AG20443 (cell line): Measurements from ENCODE around the gene PRMT5.
"Not testable (repeated sequence)": the region's sequence is repeated elsewhere in the genome, so short reads cannot be mapped to it uniquely, and the experiment has no call there.

Experiments used
- DNase-seq: peaks from one replicate; pipeline ENCODE4 v3.0.0; 2012; ENCODE audit warnings: low spot score, mixed read lengths

PRMT5 gene

GRCh38 chr14:22932146-22932545, 3.0 kb upstream of the PRMT5 start:
- no peak for DNase-seq

DNA sequence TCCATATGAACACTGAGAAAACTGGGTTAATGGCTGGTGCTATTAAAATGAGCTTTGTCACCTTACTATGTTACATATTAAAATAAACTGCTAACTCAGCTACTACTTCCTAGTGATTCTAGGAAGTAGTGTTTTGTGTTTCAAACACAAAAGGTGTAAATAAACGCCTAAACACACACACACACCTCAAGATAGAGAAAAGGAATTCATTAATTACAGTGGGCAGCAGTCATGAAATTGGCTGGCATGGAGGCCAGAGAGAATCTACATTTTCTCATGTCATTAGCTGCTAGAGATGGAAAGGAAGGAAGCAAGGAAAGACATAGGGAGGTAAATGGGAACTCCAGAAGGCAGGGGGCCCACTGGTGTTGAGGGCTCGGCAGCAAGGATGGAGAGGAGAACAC, 787 bp upstream of the PRMT5 start:
- DNase-seq, result no peak

DNA sequence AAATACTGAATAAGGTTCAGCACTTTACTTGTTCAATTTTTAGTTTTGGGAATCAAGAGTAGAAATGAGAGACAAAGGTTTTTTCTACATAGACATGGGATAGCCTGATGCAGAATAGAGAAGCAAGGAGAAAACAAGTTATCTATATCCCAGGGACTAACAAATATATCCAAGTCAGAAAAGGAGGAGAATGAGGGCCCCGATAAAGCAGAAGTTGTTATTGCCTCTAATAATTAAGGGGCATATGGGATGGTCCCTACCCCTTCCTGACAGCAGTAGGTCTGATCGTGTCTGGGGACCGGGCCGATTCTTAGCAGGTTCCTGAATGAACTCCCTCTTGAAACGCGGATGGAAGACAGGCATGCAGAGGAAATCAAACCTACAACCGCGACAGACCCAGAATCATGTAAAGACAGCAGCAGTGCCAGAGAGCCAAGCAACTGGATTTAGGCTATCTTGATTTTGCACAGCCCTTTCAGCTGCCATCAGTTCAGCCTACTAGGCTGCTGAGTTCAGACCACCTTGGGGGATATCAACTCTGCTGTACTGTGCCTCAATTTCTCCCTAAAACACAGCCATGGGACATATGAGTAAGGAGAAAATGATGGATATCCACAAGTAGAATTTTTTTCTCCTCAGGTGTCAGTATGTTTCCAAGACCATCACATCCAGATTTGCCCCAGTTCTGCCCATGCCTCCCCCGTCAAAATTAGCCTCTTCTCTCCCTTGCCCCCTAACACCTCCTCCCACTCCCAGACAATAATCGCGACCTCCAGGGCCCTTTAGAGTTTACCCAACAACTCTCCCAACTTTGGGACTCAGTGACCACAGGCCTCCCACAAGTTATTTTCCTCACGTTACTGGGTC, 706 bp downstream of the PRMT5 start:
- no peak for DNase-seq

- DNase-seq, result no peak
Measured at GRCh38 chr14:22926316-22926715, 2.9 kb downstream of the PRMT5 start.

DNA sequence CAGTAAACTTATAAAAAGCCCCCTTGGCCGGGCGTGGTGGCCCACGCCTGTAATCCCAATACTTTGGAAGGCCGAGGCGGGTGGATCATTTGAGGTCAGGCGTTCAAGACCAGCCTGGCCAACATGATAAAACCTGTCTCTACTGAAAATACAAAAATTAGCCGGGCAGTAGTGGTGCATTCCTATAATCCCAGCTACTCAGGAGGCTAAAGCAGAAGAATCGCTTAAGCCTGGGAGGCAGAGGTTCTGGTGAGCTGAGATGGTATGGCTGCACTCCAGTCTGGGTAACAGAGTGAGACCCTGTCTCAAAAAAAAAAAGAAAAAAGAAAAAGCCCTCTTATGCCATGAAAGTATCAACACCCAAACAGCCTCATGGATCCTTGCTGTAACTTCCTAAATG, 3.7 kb downstream of the PRMT5 start:
- DNase-seq, result no peak

- no peak for DNase-seq
Measured at GRCh38 chr14:22923746-22924145, 5.4 kb downstream of the PRMT5 start.

GRCh38 chr14:22922294-22922693, 6.9 kb downstream of the PRMT5 start:
- no peak for DNase-seq

DNA sequence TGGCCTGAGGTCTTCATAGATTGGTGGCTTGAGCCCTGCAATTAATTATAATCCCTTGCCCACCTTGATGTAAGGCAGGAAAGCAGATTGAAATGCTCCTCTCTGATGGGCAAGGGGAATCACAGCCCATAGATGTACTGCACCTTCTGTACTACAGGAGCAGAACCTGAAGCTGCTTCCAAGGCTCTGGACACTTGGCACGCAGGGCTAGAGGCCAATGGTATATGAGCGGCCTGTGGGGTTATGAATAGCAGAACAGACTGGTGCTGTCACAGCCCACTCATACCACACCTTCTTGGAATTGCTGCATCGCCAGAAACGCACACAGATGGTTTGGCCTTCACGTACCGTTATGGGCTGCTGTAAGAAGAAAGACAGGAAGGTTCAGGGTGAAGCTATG, 8.5 kb downstream of the PRMT5 start:
- no peak for DNase-seq

DNA sequence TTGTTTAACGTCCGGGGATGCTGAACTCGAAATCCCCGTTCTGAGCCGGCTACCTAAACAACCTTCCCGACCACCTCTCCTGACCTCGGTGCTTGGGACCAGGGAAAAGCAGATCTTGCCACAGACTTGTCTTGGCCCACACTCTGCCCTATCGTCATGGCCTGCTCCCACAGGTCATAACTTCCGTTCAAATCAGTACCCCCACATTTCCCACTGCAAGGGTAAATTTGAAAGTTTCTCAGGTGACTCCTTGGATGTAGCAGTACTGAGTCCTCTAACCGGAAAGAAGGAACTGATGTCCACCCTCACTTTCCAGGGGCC, 9.6 kb downstream of the PRMT5 start:
- no peak for DNase-seq

DNA sequence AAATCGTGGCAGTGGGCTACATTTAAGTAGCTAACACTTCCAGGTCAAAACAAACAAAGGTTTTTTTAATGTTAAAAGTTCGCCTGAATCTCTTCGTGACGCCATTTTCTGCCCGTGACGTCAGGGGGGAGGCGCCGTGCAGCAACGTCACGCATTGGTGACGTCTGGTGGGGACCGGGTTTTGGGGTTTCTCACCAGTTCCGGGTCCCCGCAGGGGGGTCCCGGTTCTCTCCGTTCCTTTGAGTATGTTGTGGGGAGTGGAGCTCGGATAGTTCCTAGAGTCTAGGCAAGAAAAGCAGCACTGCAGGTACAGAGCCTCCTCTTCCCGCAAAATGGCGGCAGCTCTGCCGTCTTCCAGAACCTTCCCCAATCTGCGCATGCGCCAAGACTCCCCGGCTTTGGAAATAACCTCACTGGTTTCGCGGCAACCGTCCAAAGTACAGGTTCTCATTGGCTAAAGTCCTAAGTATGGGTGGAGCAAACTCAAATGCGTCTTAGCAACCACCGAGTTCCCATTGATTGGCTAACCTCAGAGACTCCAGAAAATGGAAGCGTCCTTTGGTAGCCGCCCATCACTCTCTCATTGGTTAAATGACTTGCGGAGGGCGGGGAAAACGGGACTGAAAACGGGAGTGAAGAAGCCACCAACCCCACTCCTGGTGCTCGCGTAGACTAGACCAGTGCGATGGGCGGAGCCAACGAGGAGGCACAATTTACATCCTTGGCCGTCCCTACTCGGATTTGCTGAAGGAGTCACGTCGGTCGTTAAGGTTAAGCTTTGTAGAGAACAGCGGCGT, 10.2 kb downstream of the PRMT5 start, which contains the start of gene RBM23:
RBM23 (minus strand) TSS at position 346 of the 797 bp plus-strand sequence.
- peak; percentile 95 for DNase-seq

DNA sequence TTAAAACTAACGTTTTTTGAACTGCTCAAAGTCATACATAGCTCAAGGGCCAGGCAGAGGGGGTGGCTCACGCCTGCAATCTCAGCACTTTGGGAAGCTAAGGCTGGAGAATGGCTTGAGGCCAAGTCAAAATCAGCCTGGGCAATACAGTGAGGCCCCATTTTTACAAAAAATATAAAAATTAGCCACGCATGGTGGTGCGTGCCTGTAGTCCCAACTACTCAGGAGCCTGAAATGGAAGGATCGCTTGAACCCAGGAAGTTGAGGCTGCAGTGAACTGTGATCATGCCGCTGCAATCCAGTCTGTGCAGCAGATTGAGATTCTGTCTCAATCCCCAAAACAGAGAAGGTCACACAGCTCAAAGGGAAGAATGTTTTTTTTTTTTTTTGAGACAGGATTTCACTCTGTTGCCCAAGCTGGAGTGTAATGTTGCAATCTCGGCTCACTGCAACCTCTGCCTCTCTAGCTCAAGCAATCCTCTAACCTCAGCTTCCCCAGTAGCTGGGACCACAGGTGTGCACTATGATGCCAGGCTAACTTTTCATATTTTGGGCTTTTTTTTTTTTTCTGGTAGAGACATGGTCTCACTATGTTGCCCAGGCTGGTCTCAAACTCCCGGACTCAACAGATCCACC, 13.2 kb downstream of the PRMT5 start:
- DNase-seq, result peak; percentile 19

GRCh38 chr14:22914836-22915235, 14.3 kb downstream of the PRMT5 start:
- DNase-seq, result not testable (repeated sequence)

GRCh38 chr14:22910916-22911315, 18.3 kb downstream of the PRMT5 start:
- DNase-seq, result no peak

GRCh38 chr14:22908601-22909000, 20.6 kb downstream of the PRMT5 start:
- peak; percentile 35 for DNase-seq

DNA sequence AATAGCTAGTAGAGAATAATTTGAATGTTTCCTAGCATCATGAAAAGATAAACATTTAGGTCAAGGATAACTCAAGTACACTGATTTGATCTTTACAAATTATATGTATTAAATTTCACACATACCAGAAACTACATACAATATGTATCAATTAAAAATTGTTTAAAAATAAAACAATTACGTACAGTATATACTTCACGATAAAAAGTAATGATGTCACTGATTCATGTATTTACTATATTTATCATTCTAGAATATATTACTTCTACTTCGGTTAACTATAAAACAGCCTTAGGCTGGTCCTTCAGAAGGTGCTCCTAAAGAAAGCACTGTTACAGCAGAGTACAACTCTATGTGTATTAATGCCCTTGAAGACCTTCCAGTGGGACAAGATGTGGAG, 21.7 kb downstream of the PRMT5 start:
- no peak for DNase-seq

DNA sequence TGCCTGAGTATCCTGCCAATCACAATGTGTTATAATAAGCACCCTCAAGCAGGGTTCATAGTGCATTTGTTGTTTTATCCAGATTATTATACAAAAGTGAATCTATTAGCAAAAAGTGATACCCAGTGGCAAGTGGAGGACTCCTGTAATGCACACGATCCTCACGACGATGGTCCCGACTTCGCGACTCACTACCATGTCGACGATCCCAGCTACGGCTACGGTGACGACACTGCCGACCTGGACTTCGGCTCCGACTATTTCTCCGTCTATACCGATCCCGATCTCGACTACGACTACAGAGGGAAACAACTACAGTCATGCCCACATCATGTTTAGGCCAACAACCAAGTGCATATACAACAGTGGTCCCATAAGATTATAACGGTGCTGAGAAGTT, 23.1 kb downstream of the PRMT5 start:
- DNase-seq, result no peak

DNA sequence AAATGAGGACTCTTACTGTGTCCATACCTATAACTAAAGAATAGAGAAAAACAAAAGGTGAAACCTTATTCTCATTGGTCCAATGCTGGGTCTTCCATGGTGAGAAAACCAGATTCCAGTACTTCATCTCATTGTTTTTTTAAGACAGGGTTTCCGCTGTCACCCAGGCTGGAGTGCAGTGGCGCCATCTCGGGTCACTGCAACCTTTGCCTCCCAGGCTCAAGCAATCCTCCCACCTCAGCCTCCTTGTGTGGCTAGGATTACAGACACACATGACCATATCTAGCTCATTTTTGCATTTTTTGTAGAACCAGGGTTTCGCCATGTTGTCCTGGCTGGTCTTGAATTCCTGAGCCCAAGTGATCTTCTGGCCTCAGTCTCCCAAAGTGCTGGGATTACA, 23.5 kb downstream of the PRMT5 start:
- DNase-seq, result no peak

GRCh38 chr14:22903742-22904087, 25.5 kb downstream of the PRMT5 start:
- DNase-seq, result no peak

DNA sequence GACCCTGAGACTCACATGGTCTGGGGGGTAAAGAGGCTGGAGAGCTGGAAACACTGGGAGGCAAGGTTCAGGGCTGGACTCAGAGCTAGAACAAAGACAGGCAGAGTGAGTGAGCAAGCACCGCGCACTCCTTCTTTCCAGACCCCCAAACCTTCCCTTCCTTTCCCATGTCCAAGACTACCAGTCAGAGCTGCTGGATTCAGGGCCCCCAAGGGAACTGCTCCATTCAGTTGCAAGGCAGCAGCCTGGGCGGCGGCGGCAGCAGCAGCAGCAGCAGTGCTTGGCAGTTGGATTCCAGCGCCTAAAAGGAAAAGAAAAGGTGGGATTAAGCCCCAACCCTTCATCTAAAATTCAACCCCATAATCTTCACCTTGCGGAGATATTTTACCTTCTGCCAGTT, 27.4 kb downstream of the PRMT5 start:
- no peak for DNase-seq

DNA sequence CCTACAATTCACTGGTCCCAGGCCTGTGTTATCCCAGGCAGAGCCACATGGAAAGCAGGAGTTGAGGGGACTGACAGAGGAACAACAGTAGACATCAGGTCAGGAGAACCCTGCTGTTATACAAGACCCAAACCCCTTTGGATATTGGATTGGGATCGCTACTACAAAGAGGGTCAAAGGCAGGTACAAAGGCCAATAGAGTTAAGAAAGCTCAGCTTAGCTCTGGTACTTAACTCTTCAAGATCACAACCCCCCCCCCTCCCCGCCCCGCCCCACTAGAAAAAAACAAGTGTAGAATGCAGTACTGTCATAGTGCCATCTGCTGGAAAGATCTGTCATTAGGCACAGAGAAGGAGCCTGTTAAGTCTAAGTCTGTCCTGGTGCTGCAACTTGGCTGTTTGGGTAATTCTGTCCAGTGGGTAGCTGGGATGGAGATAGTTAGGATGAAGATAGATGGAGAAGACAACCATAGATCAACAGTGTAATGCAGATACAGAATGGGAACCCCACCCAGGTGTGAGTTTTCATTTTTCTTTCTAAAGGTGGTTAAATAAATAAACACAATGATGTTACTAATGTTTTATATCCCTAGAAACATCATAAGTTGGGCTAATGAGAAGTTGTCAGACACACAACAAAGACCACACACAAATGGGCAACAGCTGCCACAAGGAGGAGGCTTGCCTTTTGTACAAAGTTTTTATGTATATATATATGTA, 28.9 kb downstream of the PRMT5 start:
- DNase-seq, result peak; percentile 77

DNA sequence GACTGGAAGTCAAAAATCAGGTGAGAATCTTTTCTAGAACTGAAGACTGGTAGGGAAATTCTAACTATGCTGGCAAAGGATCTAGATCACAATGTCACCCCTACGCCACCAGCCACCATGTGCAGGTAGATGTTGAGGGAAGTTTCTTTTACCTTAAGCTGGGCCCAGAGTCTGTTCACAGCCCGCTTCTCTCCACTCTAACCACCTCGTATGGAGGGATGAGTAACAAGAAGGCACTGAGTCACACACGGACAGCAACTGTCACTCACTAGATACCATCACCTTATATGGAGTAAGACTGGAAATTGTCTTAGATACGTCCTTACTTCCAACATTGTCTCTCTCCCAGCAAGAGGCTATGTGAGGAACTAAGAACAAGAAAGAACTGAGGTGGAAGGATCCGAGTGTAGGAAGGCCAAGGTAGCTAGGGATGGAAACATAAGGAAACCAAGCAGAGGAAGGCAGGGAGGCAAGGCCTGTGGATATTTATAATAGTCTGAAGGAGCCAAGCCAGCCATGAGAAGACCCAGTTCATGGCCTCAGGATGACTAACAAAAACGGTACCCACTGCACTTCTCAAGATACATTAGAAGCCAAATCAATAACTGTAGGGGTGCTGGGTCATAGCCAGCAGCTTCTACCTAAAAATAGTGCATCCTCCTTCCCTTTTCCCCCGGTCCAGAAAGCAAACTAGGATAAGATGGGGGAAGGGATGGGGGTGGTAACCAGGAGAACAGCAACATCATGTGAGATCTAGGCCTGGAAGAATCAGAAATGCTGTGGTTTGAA, 30.7 kb downstream of the PRMT5 start:
- peak; percentile 75 for DNase-seq

DNA sequence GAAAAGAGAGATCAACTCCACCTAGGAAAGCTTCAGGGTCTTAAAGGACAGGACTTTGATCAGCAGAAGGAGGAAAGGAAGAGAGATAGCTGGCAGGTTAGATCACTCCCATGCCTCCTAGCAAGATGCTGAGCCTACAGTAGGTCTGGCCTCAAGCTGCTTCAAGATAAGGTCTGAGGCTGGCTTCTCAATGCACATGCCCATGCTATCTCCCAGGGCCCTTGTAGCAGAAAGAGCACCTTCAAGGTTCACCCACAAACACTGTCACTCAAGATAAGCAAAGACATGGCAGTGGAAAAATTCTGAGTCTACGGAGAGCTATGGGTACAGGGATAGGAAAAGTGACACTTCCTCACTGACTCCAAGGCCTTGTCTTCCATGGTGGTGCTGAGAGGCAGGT, 31.8 kb downstream of the PRMT5 start:
- no peak for DNase-seq
